HCT116 (cell line): ENCODE measurements around the gene IL31. TPM values are rescaled to one million over a fixed set of nuclear protein-coding genes. Genes with fewer than 3 reads are reported as not detected.

Source experiments
- ATAC-seq: fragments of 200-7000 bp; cut with Tn5 transposase; 2 replicates; pipeline ENCODE4 v1.9.1; 2020; ENCODE audit warnings: mild to moderate bottlenecking, moderate library complexity
- BruUV-seq: library from RNA; stranded (reverse); fragments of 400-500 nt; replicated peaks from 2 replicates; lab custom pipeline; 2021; lab: Mats Ljungman, UMichigan
- CTCF ChIA-PET: fragments of 300-600 bp; sonication (Branson Sonifier 250); formaldehyde crosslinking; loops from one replicate; lab custom pipeline; 2021; ENCODE audit warnings: antibody characterized with exemption; lab: Charles Lee
- POLR2A ChIA-PET: fragments of 300-600, 350-600 bp; sonication (Branson Sonifier 250); formaldehyde crosslinking; loops from one replicate; lab custom pipeline; 2021; ENCODE audit warnings: antibody characterized with exemption; lab: Charles Lee
- RAD21 ChIA-PET, 2 experiments: fragments of 300-600 bp; sonication (Branson Sonifier 250); formaldehyde crosslinking; loops; one replicate each; lab custom pipeline; 2023; ENCODE audit warnings: low total read pairs in 2 of 2; ENCODE audit not compliant: uncharacterized antibody in 2 of 2, unreplicated experiment in 2 of 2, low non-redundant PET in 1 of 2; lab: Charles Lee
- DNase-seq: peaks from one replicate; pipeline ENCODE4 v3.0.0-alpha.2; 2010; ENCODE audit warnings: low read depth, low spot score
- H2AFZ ChIP-seq: fragments of 200-600 bp; shearing (Covaris generic), sonication (generic); 2 replicates; pipeline ENCODE4 v1.6.1; 2017; ENCODE audit warnings: low read depth, mixed run types, mixed read lengths, antibody characterized with exemption, low read length; ENCODE audit not compliant: poor library complexity, severe bottlenecking
- H3K27ac ChIP-seq: 2 replicates; pipeline ENCODE4 v1.5.1; 2012; ENCODE audit warnings: low read depth, low read length
- H3K27me3 ChIP-seq: fragments of 200-600 bp; sonication (generic); 2 replicates; pipeline ENCODE4 v1.6.1; 2016; ENCODE audit warnings: mixed run types, low read length, mixed read lengths; ENCODE audit not compliant: insufficient read depth
- H3K36me3 ChIP-seq, 2 experiments: fragments of 200-500 bp in 1 of 2; fragments of 200-600 bp in 1 of 2; sonication (Bioruptor generic) in 1 of 2; sonication (generic) in 1 of 2; 2 replicates each; pipeline versions ENCODE4 v1.5.1 to v1.6.1; 2014 to 2016; ENCODE audit warnings: low read length in 2 of 2, inconsistent platforms in 1 of 2, mixed read lengths in 1 of 2, mixed run types in 1 of 2; ENCODE audit not compliant: insufficient read depth in 2 of 2, control insufficient read depth in 1 of 2
- H3K4me1 ChIP-seq, 2 experiments: fragments of 200-600 bp in 1 of 2; sonication (generic) in 1 of 2; 2 replicates each; pipeline versions ENCODE4 v1.5.1 to v1.6.1; 2012 to 2017; ENCODE audit warnings: low read length in 2 of 2, inconsistent platforms in 1 of 2, mild to moderate bottlenecking in 1 of 2, mixed read lengths in 1 of 2, mixed run types in 1 of 2, moderate library complexity in 1 of 2; ENCODE audit not compliant: insufficient read depth in 2 of 2, control insufficient read depth in 1 of 2
- H3K4me2 ChIP-seq: fragments of 200-600 bp; sonication (generic); 2 replicates; pipeline ENCODE4 v1.6.1; 2017; ENCODE audit warnings: mixed run types, low read length, mixed read lengths
- H3K4me3 ChIP-seq, 2 experiments: fragments of 200-600 bp in 1 of 2; sonication (generic) in 1 of 2; replicated peaks in 1 of 2; 2 replicates each; pipeline ENCODE4 v1.5.1; 2011 to 2016; ENCODE audit warnings: low read length in 2 of 2, control low read depth in 1 of 2, low read depth in 1 of 2, mild to moderate bottlenecking in 1 of 2, mixed read lengths in 1 of 2, mixed run types in 1 of 2
- H3K79me2 ChIP-seq: fragments of 200-600 bp; sonication (generic); 2 replicates; pipeline ENCODE4 v1.6.1; 2017; ENCODE audit warnings: mild to moderate bottlenecking, mixed run types, low read length, moderate library complexity, mixed read lengths; ENCODE audit not compliant: insufficient read depth
- H3K9ac ChIP-seq: fragments of 200-600 bp; sonication (generic); 2 replicates; pipeline ENCODE4 v1.6.1; 2016; ENCODE audit warnings: low read length, mixed read lengths
- H3K9me2 ChIP-seq: fragments of 200-600 bp; sonication (generic), shearing (Covaris generic); 2 replicates; pipeline ENCODE4 v1.6.1; 2017; ENCODE audit warnings: mixed run types, mild to moderate bottlenecking, moderate library complexity; ENCODE audit not compliant: insufficient read depth
- H3K9me3 ChIP-seq, 2 experiments: fragments of 200-500 bp in 1 of 2; fragments of 200-600 bp in 1 of 2; sonication (Bioruptor generic) in 1 of 2; sonication (generic) in 1 of 2; 2 replicates each; pipeline ENCODE4 v1.6.1; 2014 to 2017; ENCODE audit warnings: low read length in 2 of 2, mixed read lengths in 2 of 2, inconsistent platforms in 1 of 2, low read depth in 1 of 2, mild to moderate bottlenecking in 1 of 2, mixed run types in 1 of 2, moderate library complexity in 1 of 2; ENCODE audit not compliant: control insufficient read depth in 1 of 2, insufficient read depth in 1 of 2
- H4K20me1 ChIP-seq: fragments of 200-600 bp; sonication (generic), shearing (Covaris generic); 2 replicates; pipeline ENCODE4 v1.6.1; 2017; ENCODE audit warnings: mixed run types, mild to moderate bottlenecking, moderate library complexity; ENCODE audit not compliant: insufficient read depth
- CBX3 ChIP-seq: IDR thresholded peaks from 2 replicates; pipeline ENCODE4 v1.6.1; 2012; ENCODE audit warnings: low read depth
- ELF1 ChIP-seq: IDR thresholded peaks from 2 replicates; pipeline ENCODE4 v1.6.1; 2012; ENCODE audit warnings: low read depth, borderline replicate concordance
- SIN3A ChIP-seq: IDR thresholded peaks from 2 replicates; pipeline ENCODE4 v1.6.1; 2012; ENCODE audit warnings: low read depth
- SP1 ChIP-seq: IDR thresholded peaks from 2 replicates; pipeline ENCODE4 v1.6.1; 2012; ENCODE audit warnings: low read depth
- SRF ChIP-seq: IDR thresholded peaks from 2 replicates; pipeline ENCODE4 v1.6.1; 2012; ENCODE audit warnings: low read depth
- YY1 ChIP-seq: IDR thresholded peaks from 2 replicates; pipeline ENCODE4 v1.6.1; 2011; ENCODE audit warnings: low read length, low read depth, moderate library complexity, mild to moderate bottlenecking; ENCODE audit not compliant: insufficient replicate concordance; ENCODE audit errors: extremely low read depth
- ZFX ChIP-seq: fragments of 450-650 bp; IDR thresholded peaks from 2 replicates; pipeline ENCODE4 v1.6.1; 2017
- intact Hi-C: fragments of 100-400 bp; cut with micrococcal nuclease; formaldehyde crosslinking; loops from 2 replicates; pipeline ENCODE4 v1.10.0; 2022
- total RNA-seq: library from RNA; stranded (reverse); gene quantifications from one replicate; pipeline ENCODE4 v1.2.1, GENCODE V29; 2021; ENCODE audit not compliant: unreplicated experiment

The IL31 gene
- total RNA-seq, 1 experiment from 2014 or later, result not detected

GRCh38 chr12:122162976-122163375 lies 11.0 kb downstream of the IL31 start:
- DNase-seq (no peak), ATAC-seq (no peak)
- ChIA-PET RAD21 (no interaction called here), CTCF (no interaction called here), POLR2A (no interaction called here)
- no peak overlapping the region for H3K9ac ChIP-seq
- BruUV-seq, result no TSS peak
- no peaks in the 10 kb centered on the region for H3K4me1 ChIP-seq
- intact Hi-C loops, result no loop called here
- no peaks in the 10 kb centered on the region for H3K9me3 ChIP-seq
- H3K79me2 ChIP-seq, result no peaks in the 10 kb centered on the region
- H3K27me3 ChIP-seq, result no peaks in the 10 kb centered on the region; the same call in 1 of the 2 replicates
- TF ChIP-seq SIN3A (no peak), ELF1 (no peak), SRF (no peak), SP1 (no peak)
- no peak overlapping the region for H2AFZ ChIP-seq
- no peaks in the 10 kb centered on the region for H3K9me2 ChIP-seq
- H3K27ac ChIP-seq, result no peak overlapping the region
- H3K4me3 ChIP-seq, result no peak overlapping the region
- no peak overlapping the region for H3K4me2 ChIP-seq
- no peaks in the 10 kb centered on the region for H4K20me1 ChIP-seq
- no peaks in the 10 kb centered on the region for H3K36me3 ChIP-seq

DNA sequence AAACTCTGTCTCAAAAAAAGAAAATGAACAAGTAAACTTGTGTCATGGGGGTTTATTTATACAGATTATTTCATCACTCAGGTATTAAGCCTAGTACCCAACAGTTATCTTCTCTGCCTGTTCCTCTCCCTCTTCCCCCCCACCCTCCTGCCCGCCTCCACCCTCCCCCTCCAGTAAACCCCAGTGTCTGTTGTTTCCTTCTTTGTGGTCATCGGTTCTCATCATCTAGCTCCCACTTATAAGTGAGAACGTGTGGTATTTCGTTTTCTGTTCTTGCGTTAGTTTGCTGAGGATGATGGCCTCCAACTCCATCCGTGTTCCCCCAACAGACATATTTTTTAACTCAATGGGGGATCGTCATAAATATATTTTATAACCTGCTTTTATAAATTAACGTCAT lies 12.3 kb downstream of the IL31 start:
- ChIA-PET RAD21 (no interaction called here), CTCF (no interaction called here)
- Histone ChIP-seq H3K4me3 (no peak overlapping the region), H3K27me3 (no peaks in the 10 kb centered on the region; the same call in 1 of the 2 replicates), H3K36me3 (no peaks in the 10 kb centered on the region), H3K27ac (no peak overlapping the region), H3K4me2 (no peak overlapping the region), H2AFZ (no peak overlapping the region)
- no peak for ATAC-seq
- TF ChIP-seq ZFX (no peak), CBX3 (no peak), YY1 (no peak)
- TF ChIP-seq, all 23 proteins: peak for 0
- no peaks in the 10 kb centered on the region for H3K9me3 ChIP-seq
- POLR2A ChIA-PET, result no interaction called here
- intact Hi-C loops, result no loop called here
- H4K20me1 ChIP-seq, result no peaks in the 10 kb centered on the region
- no peak for DNase-seq
- BruUV-seq, result no TSS peak
- H3K79me2 ChIP-seq, result no peaks in the 10 kb centered on the region
- no peak overlapping the region for H3K9ac ChIP-seq
- no peaks in the 10 kb centered on the region for H3K9me2 ChIP-seq
- no peaks in the 10 kb centered on the region for H3K4me1 ChIP-seq
